ENCODE measurements around the gene EIF2S2.

DNA sequence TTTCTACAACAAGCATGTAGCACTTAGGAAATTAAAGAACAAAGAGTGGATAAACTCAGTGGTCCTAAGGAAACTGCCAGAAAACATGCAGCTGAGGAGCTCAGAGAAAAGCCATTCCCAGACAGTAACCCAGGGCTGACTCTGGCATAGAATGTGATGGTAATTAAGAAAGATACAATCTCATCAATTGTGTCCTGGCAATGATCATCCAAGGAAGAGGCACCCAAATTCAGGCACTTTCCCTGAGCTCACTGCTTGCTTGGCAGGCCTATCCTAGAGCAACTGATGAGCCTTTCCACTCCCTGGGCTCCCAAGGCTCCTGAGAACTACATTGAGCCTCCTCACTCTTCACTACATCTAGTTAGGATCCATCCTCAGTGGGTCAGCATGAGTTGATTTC, 16.2 kb downstream of the EIF2S2 start:
- no peak for TF ChIP-seq EZH2 (IDR thresholded peaks at IDR 0.05; ENCODE audit: insufficient read depth, poor library complexity, severe bottlenecking)
- TF ChIP-seq EZH2phosphoT487 (IDR thresholded peaks at IDR 0.05; ENCODE audit: insufficient read depth, low read depth) = no peak

Data from GM23248 (cell line).